Adrenal gland (tissue), 12 donors: ENCODE data around the gene CTDSPL. TPM values are rescaled to one million over a fixed set of nuclear protein-coding genes. Genes with fewer than 3 reads are reported as not detected.

Experiments
- DNase-seq, 7 donors: peaks; one replicate each; pipeline ENCODE4 v3.0.0-alpha.2; 2019 to 2020
- H3K27ac ChIP-seq, 5 donors: fragments of 200-600 bp; sonication (generic) in 4 of 5; 1 replicate in 3 of 5; 2 replicates in 2 of 5; pipeline versions ENCODE4 v1.5.1 to v1.8.0; 2016 to 2020; ENCODE audit warnings: mild to moderate bottlenecking in 1 of 5
- H3K27me3 ChIP-seq: fragments of 200-600 bp; 2 replicates; pipeline ENCODE4 v1.8.0; 2021
- H3K36me3 ChIP-seq, 2 donors: fragments of 200-600 bp; replicated peaks in 1 of 2; 1 replicate in 1 of 2; 2 replicates in 1 of 2; pipeline versions ENCODE4 v1.5.1 to v1.8.0; 2018 to 2022
- H3K4me1 ChIP-seq, 2 donors: fragments of 200-600 bp; replicated peaks in 1 of 2; 1 replicate in 1 of 2; 2 replicates in 1 of 2; pipeline versions ENCODE4 v1.5.1 to v1.8.0; 2018 to 2021
- H3K4me3 ChIP-seq, 4 donors: fragments of 200-600 bp; sonication (generic) in 3 of 4; one replicate each; pipeline ENCODE4 v1.5.1; 2016 to 2018
- H3K9me3 ChIP-seq, 3 donors: fragments of 200-600 bp; sonication (generic) in 1 of 3; replicated peaks in 1 of 3; 1 replicate in 2 of 3; 2 replicates in 1 of 3; pipeline versions ENCODE4 v1.5.1 to v1.8.0; 2016 to 2021
- CTCF ChIP-seq, 6 experiments: fragments of 450-650 bp in 4 of 6; fragments of 200-600 bp in 2 of 6; sonication (generic) in 1 of 6; IDR thresholded peaks; 1 replicate in 5 of 6; 2 replicates in 1 of 6; pipeline versions ENCODE4 v1.5.1 to v1.8.0; 2016 to 2021; ENCODE audit warnings: antibody characterized with exemption in 6 of 6, mild to moderate bottlenecking in 2 of 6, moderate library complexity in 1 of 6
- POLR2A ChIP-seq, 2 donors: fragments of 450-650 bp; IDR thresholded peaks; one replicate each; pipeline ENCODE4 v1.6.1; 2017; ENCODE audit warnings: antibody characterized with exemption in 2 of 2, mild to moderate bottlenecking in 2 of 2, moderate library complexity in 1 of 2
- WGBS, 4 donors: extraction: QIAGEN DNeasy Blood & Tissue Kit in 2 of 4; methylation state at CpG; one replicate each; pipeline versions ENCODE4 v1.1.5 to v1.1.7; 2013 to 2017; 5-methylcytosine and 5-hydroxymethylcytosine counted together
- intact Hi-C, 2 donors: fragments of 100-400 bp; cut with DNase I; formaldehyde crosslinking; loops; one replicate each; pipeline versions ENCODE4 v1.14.1 to v1.15.0; 2022 to 2023
- polyA plus RNA-seq, 3 donors: library from polyadenylated mRNA; stranded (reverse); fragments of 200-250 nt in 2 of 3; fragments of 350-450 nt in 1 of 3; fragmentation: Illumina TruSeq in 1 of 3; extraction: RNeasy Lipid Tissue Mini Kit (QIAGEN cat#74804) in 1 of 3; gene quantifications; one replicate each; pipeline ENCODE4 v1.2.3, GENCODE V29; 2013 to 2014
- total RNA-seq, 9 donors: library from RNA; depleted of rRNA in 4 of 9; stranded (reverse); fragments of >200 nt in 4 of 9; fragments of 120-200 nt in 1 of 9; fragmentation: NEBNext Ultra II Directional in 1 of 9; extraction: Animal tissue kit (Norgen Biotek cat#: 25700) in 1 of 9; gene quantifications; one replicate each; pipeline versions ENCODE4 v1.1.0 to v1.2.4, GENCODE V29; 2013 to 2023
- donor health status: healthy with polysubstance abuse.
- donor health status: Bipolar disorder and iron deficiency.
- donor health status: DM: yes; HTN: yes; CAD: no.
- donor health status: DM: no; HTN: no; CAD: no.
- donor health status: DM: no; HTN: no; CAD: no.
- donor health status: DM: yes; HTN: yes; CAD: no.

The CTDSPL gene
- total and polyA plus RNA-seq, 12 donors = 6.4 to 27.7 (median 16.0) TPM

- TF ChIP-seq POLR2A (IDR thresholded peaks at IDR 0.05) (no peak), CTCF (IDR thresholded peaks at IDR 0.05) (no peak)
- H3K9me3 ChIP-seq = no peaks in the 10 kb centered on the region
- peaks cover 0 to 10% of the 10 kb centered on the region in 2 donors for H3K36me3 ChIP-seq
- WGBS, 4 donors = 70 to 89% (median 85%) methylated on average over 3 to 6 of the region's 6 CpGs
- H3K27ac ChIP-seq = peak overlapping the region; percentile 3 to 94 (median 58)
- peak in 3 of 7 donors; percentile 27 to 49 (median 30) for DNase-seq
- H3K27me3 ChIP-seq = no peaks in the 10 kb centered on the region
- H3K4me3 ChIP-seq = no peak overlapping the region
- intact Hi-C loops = no loop called here
- peaks cover 10 to 24% of the 10 kb centered on the region in 2 donors for H3K4me1 ChIP-seq
Measured at GRCh38 chr3:37997791-37998370, 136.2 kb downstream of the CTDSPL start.

DNA sequence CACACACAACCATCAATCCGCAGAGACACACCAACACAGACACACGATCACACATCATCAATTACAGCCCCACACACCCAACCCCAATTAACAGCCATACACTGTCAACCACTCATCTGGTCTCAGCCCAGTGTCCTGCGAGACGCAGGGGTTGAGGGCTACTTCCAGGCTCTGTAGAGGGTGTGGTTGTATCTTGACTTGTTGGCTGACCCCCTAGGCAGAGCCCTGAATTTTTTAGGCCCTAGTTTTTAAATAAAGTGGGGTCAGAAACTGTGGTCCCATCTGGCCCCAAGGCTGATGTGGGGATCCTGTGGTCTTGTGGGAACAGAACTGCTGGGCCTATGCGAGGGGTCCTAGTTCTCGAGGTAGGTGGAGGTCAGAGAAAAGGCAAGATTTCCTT lies 138.2 kb downstream of the CTDSPL start:
- Histone ChIP-seq H3K36me3 (peaks cover 0 to 10% of the 10 kb centered on the region in 2 donors), H3K4me1 (peaks cover 6 to 14% of the 10 kb centered on the region in 2 donors), H3K27me3 (no peaks in the 10 kb centered on the region), H3K9me3 (no peaks in the 10 kb centered on the region), H3K4me3 (no peak overlapping the region), H3K27ac (no peak overlapping the region)
- WGBS, 4 donors = 84 to 97% (median 93%) methylated on average over 6 of the region's 6 CpGs
- peak in 2 of 7 donors; percentile 7 to 10 for DNase-seq
- intact Hi-C loops = loop anchor here in 1 of 2 donors (10.0 kb wide), 1 partner anchor 115 kb away; no protein-coding TSS in a partner anchor
- TF ChIP-seq POLR2A (IDR thresholded peaks at IDR 0.05) (no peak), CTCF (IDR thresholded peaks at IDR 0.05) (no peak)

DNA sequence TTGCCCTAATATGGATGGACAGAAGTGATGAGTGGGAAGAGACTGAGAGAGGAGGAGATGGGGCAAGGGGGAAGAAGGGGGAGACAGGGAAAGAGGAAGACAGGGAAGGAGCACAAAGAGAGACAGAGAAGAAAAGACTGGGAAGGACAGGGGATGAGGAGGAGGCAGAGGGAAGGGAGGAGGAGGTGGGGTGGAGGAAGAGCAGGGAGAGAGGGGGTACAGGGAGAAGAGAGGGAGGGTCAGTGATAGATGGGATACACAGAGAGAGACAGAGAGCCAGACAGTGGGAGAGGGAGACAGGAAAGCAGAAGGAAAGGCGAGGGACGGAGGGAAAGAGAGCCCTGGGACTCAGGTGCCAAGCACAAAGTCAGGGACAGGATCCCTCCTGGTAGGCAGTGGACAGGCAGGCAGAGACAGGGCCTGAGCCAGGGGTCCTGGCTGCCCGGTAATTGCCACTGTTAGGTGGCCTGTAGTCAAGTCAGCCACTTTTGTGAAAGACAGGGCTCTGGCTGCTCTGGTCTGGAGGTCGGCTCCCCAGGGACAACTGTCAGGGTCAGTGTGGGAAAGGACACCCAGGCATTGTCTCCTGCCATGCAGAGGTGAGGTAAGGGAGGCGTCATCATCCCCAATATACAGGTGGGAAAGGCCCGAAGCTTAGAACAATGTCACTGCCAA lies 138.7 kb downstream of the CTDSPL start:
- WGBS, 4 donors = 86 to 96% (median 93%) methylated on average over 6 of the region's 6 CpGs
- peak in 2 of 7 donors; percentile 6 to 12 for DNase-seq
- no peak overlapping the region for H3K27ac ChIP-seq
- H3K9me3 ChIP-seq = no peaks in the 10 kb centered on the region
- peaks cover 4 to 8% of the 10 kb centered on the region in 2 donors for H3K4me1 ChIP-seq
- no peak for TF ChIP-seq POLR2A (IDR thresholded peaks at IDR 0.05)
- no peak for TF ChIP-seq CTCF (IDR thresholded peaks at IDR 0.05)
- no peaks in the 10 kb centered on the region for H3K27me3 ChIP-seq
- intact Hi-C loops = loop anchor here in 1 of 2 donors (10.0 kb wide), 1 partner anchor 114 kb away; no protein-coding TSS in a partner anchor
- no peak overlapping the region for H3K4me3 ChIP-seq
- H3K36me3 ChIP-seq = peaks cover 0 to 10% of the 10 kb centered on the region in 2 donors

DNA sequence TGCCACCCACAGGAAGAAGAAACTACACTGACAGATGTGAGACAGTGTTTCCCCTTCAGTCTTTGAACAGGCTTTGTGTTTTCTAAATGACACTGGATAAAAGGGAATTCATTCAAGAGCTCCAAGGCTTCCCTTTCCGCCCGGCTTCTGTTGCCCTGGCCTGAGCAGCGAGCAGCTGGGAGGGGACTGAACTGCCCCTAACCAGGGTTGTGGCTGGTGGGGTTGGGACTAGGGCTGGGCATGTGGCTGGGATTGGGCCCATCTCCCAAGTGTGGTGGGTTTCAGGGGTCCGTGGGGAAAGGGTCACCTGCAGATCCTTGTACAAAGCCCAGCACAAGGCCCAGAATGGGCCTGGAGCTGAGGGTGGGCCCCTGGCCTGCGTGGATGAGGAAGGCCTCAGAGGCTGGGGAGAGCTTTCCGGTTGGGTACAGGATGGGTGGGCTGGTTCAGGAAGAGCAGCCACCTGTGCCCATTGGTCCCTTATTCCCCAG lies 139.3 kb downstream of the CTDSPL start:
- intact Hi-C loops = loop anchor here in 1 of 2 donors (10.0 kb wide), 1 partner anchor 114 kb away; no protein-coding TSS in a partner anchor
- Histone ChIP-seq H3K4me3 (no peak overlapping the region), H3K4me1 (peaks cover 4 to 8% of the 10 kb centered on the region in 2 donors), H3K9me3 (no peaks in the 10 kb centered on the region), H3K36me3 (peaks cover 0 to 10% of the 10 kb centered on the region in 2 donors), H3K27ac (no peak overlapping the region), H3K27me3 (no peaks in the 10 kb centered on the region)
- peak in 2 of 7 donors; percentile 7 to 13 for DNase-seq
- no peak for TF ChIP-seq CTCF (IDR thresholded peaks at IDR 0.05)
- TF ChIP-seq POLR2A (IDR thresholded peaks at IDR 0.05) = no peak
- 94 to 100% (median 94%) methylated on average over 1 to 6 of the region's 6 CpGs for WGBS, 4 donors
